ENCODE measurements around the gene RFX2. TPM values are rescaled to one million over a fixed set of nuclear protein-coding genes. Genes with fewer than 3 reads are reported as not detected.
A peak's percentile ranks its signal among the peaks of the same experiment; 100 is the strongest.
"Not testable (repeated sequence)": the region's sequence is repeated elsewhere in the genome, so short reads cannot be mapped to it uniquely, and the experiment has no call there.

The RFX2 gene
- total RNA-seq, 1 donor: 6.5 TPM

GRCh38 chr19:6073858-6074708, 36.2 kb downstream of the RFX2 start:
- DNase-seq (ENCODE audit: low read depth): no peak
- TF ChIP-seq CTCF (IDR thresholded peaks at IDR 0.05; ENCODE audit: insufficient read depth, low read depth, low read length): no peak
- H3K4me3 ChIP-seq (ENCODE audit: low read depth, low read length): no peak overlapping the region

DNA sequence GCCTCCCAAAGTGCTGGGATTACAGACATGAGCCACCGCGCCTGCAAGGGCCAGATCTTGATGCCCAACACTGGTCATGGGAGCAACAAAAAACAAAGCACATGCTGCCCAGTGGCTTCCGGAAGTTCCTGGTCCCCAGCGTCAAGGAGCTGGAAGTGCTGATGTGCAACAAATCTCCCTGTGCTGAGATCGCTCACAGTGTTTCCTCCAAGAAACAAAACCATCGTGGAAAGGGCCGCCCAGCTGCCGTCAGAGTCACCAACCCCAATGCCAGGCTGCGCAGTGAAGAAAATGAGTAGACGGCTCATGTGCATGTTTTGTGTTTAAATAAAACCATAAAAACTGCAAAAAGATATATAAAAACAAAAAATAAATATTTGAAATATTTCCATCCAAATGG, 37.1 kb downstream of the RFX2 start:
- not testable (repeated sequence) for DNase-seq (ENCODE audit: low read depth); H3K4me3 ChIP-seq (ENCODE audit: low read depth, low read length)

DNA sequence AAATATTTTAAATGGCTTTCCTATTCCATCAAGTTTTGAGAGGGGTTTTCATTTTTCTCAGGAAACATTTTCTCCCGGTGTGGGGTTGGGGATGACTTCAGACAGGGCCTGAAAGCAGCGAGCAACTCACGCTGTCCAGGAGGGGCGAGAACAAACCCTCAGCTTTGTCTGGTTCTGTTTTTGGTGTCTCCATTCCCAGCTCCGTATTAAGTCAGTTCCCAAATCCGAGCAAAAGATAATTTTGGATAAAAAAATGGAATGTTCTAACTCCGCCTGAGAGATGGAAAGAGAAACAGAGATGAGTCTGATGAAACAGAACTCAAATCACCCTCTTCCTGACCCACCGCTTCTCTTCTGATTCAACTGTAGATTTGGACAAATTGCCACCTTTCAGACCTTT, 38.4 kb downstream of the RFX2 start:
- no peak for TF ChIP-seq CTCF (IDR thresholded peaks at IDR 0.05; ENCODE audit: insufficient read depth, low read depth, low read length)
- no peak overlapping the region for H3K4me3 ChIP-seq (ENCODE audit: low read depth, low read length)
- DNase-seq (ENCODE audit: low read depth): no peak

DNA sequence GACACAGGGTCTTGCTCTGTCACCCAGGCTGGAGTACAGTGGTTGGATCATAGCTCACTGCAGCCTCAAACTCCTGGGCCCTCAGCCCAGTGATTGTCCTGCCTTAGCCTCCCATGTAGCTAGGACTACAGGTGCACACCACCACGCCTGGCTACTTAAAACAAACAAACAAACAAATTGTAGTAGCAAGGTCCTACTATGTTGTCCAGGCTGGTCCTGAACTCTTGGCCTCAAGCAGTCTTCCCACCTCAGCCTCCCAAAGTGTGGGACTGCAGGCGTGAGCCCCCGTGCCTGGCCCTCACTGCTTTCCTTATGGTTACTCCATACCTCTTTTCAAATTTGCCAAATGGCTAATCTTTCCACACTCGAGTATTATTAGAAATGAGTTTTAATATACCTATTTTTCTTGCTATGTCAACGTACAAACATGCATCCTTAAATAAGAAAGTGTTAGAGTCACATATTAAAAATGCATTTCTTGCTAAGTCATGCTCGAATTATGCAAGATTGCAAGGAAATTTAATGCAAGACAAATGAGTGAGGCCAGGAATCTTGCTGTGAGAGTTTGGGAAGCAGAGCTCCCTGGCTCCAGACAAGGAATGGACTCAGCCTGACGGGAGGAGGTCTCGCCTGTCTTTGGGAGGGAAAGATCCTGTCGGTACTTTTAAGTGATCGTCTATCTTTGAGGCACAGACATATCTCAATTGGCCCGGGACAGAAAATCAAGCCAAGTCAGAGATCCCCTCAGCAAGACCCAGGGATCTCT, 39.4 kb downstream of the RFX2 start:
- no peak overlapping the region for H3K4me3 ChIP-seq (ENCODE audit: low read depth, low read length)
- peak; percentile 62 for DNase-seq (ENCODE audit: low read depth)

GRCh38 chr19:6070207-6070681, 40.1 kb downstream of the RFX2 start:
- H3K4me3 ChIP-seq (ENCODE audit: low read depth, low read length): no peak overlapping the region
- DNase-seq (ENCODE audit: low read depth): no peak
- TF ChIP-seq CTCF (IDR thresholded peaks at IDR 0.05; ENCODE audit: insufficient read depth, low read depth, low read length): no peak

More for the DNA sequence above, 39.4 kb downstream of the RFX2 start:
- no peak for TF ChIP-seq CTCF (IDR thresholded peaks at IDR 0.05; ENCODE audit: insufficient read depth, low read depth, low read length)

DNA sequence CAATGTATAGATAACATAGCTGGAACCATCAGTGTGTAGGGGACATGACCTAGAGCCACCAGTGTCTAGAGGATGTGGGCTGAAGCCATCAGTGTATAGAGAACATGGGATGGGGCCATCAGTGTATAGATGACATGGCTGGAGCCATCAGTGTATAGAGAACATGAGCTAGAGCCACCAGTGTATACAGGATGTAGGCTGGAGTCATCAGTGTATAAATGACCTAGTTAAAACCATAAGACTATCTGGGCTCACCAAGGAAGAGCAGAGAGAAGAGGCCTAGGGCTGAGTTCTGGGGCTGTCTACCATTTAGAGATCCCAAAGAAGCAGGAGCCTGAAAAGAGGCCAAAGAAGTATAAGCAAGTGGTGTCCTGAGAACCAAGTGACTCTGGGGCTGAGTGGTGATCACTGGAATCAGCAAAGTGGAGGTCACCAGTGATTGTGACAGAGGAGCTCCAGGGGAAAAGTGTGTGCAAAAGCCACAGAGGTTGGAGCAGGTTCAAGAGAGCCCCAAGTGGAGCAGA, 41.0 kb downstream of the RFX2 start:
- H3K4me3 ChIP-seq (ENCODE audit: low read depth, low read length): no peak overlapping the region
- TF ChIP-seq CTCF (IDR thresholded peaks at IDR 0.05; ENCODE audit: insufficient read depth, low read depth, low read length): no peak
- no peak for DNase-seq (ENCODE audit: low read depth)

GRCh38 chr19:6068711-6069110, 41.6 kb downstream of the RFX2 start:
- no peak for TF ChIP-seq CTCF (IDR thresholded peaks at IDR 0.05; ENCODE audit: insufficient read depth, low read depth, low read length)
- no peak overlapping the region for H3K4me3 ChIP-seq (ENCODE audit: low read depth, low read length)
- DNase-seq (ENCODE audit: low read depth): no peak
